DOHH2 (cell line): ENCODE data around the gene PTMS.
A peak's percentile ranks its signal among the peaks of the same experiment; 100 is the strongest.

Source experiments
- H3F3A ChIP-seq: fragments of 200-600 bp; sonication (generic), shearing (Covaris generic); 2 replicates; pipeline ENCODE4 v1.6.0; 2016; ENCODE audit warnings: antibody characterized with exemption, mild to moderate bottlenecking; ENCODE audit not compliant: control insufficient read depth, insufficient read depth
- H3K27ac ChIP-seq: fragments of 200-600 bp; sonication (generic); 2 replicates; pipeline ENCODE4 v1.5.1; 2014; ENCODE audit warnings: low read depth, mild to moderate bottlenecking, low read length, moderate library complexity
- H3K27me3 ChIP-seq: fragments of 200-600 bp; sonication (generic); 2 replicates; pipeline ENCODE4 v1.6.1; 2014; ENCODE audit warnings: mild to moderate bottlenecking, low read length, mixed read lengths; ENCODE audit not compliant: control insufficient read depth
- H3K36me3 ChIP-seq: fragments of 200-600 bp; sonication (generic); 2 replicates; pipeline ENCODE4 v1.6.1; 2014; ENCODE audit warnings: mild to moderate bottlenecking, low read length, moderate library complexity, mixed read lengths; ENCODE audit not compliant: control insufficient read depth
- H3K4me1 ChIP-seq: fragments of 200-600 bp; sonication (generic); 2 replicates; pipeline ENCODE4 v1.6.1; 2014; ENCODE audit warnings: mild to moderate bottlenecking, low read length, mixed read lengths; ENCODE audit not compliant: control insufficient read depth
- H3K4me2 ChIP-seq: fragments of 200-600 bp; sonication (generic); 2 replicates; pipeline ENCODE4 v1.6.0; 2014; ENCODE audit warnings: mild to moderate bottlenecking, low read length, moderate library complexity
- H3K4me3 ChIP-seq: fragments of 200-600 bp; sonication (generic); 2 replicates; pipeline ENCODE4 v1.5.1; 2014; ENCODE audit warnings: mild to moderate bottlenecking, low read length, mixed read lengths
- H3K79me2 ChIP-seq: fragments of 200-600 bp; sonication (generic); 2 replicates; pipeline ENCODE4 v1.6.1; 2014; ENCODE audit warnings: mild to moderate bottlenecking, low read length, mixed read lengths; ENCODE audit not compliant: control insufficient read depth
- H3K9me2 ChIP-seq: fragments of 200-600 bp; sonication (generic); replicated peaks from 2 replicates; pipeline ENCODE4 v1.6.1; 2014; ENCODE audit warnings: mild to moderate bottlenecking, low read length, mixed read lengths; ENCODE audit not compliant: control insufficient read depth
- H3K9me3 ChIP-seq: fragments of 200-600 bp; sonication (generic); 2 replicates; pipeline ENCODE4 v1.6.1; 2014; ENCODE audit warnings: antibody characterized with exemption, low read length, mixed read lengths; ENCODE audit not compliant: control insufficient read depth, insufficient read depth
- H4K20me1 ChIP-seq: fragments of 200-600 bp; sonication (generic); 2 replicates; pipeline ENCODE4 v1.6.0; 2014; ENCODE audit warnings: low read depth, mild to moderate bottlenecking, antibody characterized with exemption, low read length, moderate library complexity; ENCODE audit not compliant: control insufficient read depth, insufficient read depth
- CTCF ChIP-seq: fragments of 200-600 bp; sonication (generic); IDR thresholded peaks from one replicate; pipeline ENCODE4 v1.5.1; 2014; ENCODE audit warnings: antibody characterized with exemption, mild to moderate bottlenecking, low read depth, low read length; ENCODE audit not compliant: poor library complexity, severe bottlenecking
- EZH2phosphoT487 ChIP-seq: fragments of 200-600 bp; sonication (generic); IDR thresholded peaks from 2 replicates; pipeline ENCODE4 v1.6.1; 2017; ENCODE audit warnings: borderline replicate concordance, mild to moderate bottlenecking, antibody characterized with exemption, low read length, moderate library complexity, mixed read lengths

PTMS gene

GRCh38 chr12:6752921-6753771 is 13.0 kb upstream of the PTMS start, which contains the start of gene MLF2:
MLF2 (minus strand) TSS chr12:6753141; CDS start chr12:6752334, 807 bp downstream.
- Histone ChIP-seq H3K36me3 (peaks cover 39% of the 10 kb centered on the region), H3F3A (no peaks in the 10 kb centered on the region), H3K9me2 (no peaks in the 10 kb centered on the region), H3K27ac (peak within 1 kb of the TSS; percentile 90), H3K9me3 (no peaks in the 10 kb centered on the region), H3K4me1 (peaks cover 27% of the 10 kb centered on the region), H3K27me3 (no peaks in the 10 kb centered on the region), H3K4me3 (peak within 1 kb of the TSS; percentile 88), H3K79me2 (peaks cover 13% of the 10 kb centered on the region), H3K4me2 (peak within 1 kb of the TSS; percentile 98), H4K20me1 (no peaks in the 10 kb centered on the region)
- TF ChIP-seq CTCF (peak; percentile 96), EZH2phosphoT487 (no peak)

GRCh38 chr12:6753772-6754356 is 12.3 kb upstream of the PTMS start:
- TF ChIP-seq CTCF (no peak), EZH2phosphoT487 (no peak)
- peaks cover 32% of the 10 kb centered on the region for H3K36me3 ChIP-seq
- H3K4me3 ChIP-seq, result peak overlapping the region; percentile 88
- peaks cover 34% of the 10 kb centered on the region for H3K4me1 ChIP-seq
- no peaks in the 10 kb centered on the region for H3K9me2 ChIP-seq
- no peaks in the 10 kb centered on the region for H3K27me3 ChIP-seq
- H3K9me3 ChIP-seq, result no peaks in the 10 kb centered on the region
- peak overlapping the region; percentile 98 for H3K4me2 ChIP-seq
- H3K27ac ChIP-seq, result no peak overlapping the region
- no peaks in the 10 kb centered on the region for H4K20me1 ChIP-seq
- no peaks in the 10 kb centered on the region for H3F3A ChIP-seq
- H3K79me2 ChIP-seq, result peaks cover 13% of the 10 kb centered on the region

DNA sequence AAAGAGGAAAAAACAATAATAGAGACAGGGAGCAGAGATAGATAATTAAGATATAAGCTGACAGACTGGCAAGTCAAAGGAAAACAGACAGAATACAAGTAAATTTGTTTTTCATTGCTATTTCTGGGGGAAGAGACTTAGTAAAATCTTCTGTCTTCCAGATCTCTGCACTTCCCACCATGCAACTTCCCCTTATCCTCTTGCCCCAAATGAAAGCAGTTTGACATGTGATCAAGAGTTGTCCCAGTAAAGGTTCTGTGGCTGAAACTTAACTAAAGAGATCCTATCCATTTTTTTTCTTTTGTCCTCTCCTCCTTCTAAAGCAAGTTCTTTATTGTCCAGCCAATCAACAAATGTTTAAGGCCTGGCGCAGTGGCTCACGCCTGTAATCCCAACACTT is 11.8 kb upstream of the PTMS start:
- Histone ChIP-seq H3K9me2 (no peaks in the 10 kb centered on the region), H3K4me3 (peak overlapping the region; percentile 88; the same call in 1 of the 2 replicates), H4K20me1 (no peaks in the 10 kb centered on the region), H3K4me1 (peaks cover 38% of the 10 kb centered on the region), H3K27me3 (no peaks in the 10 kb centered on the region), H3K36me3 (peaks cover 26% of the 10 kb centered on the region), H3F3A (no peaks in the 10 kb centered on the region), H3K79me2 (peaks cover 13% of the 10 kb centered on the region), H3K9me3 (no peaks in the 10 kb centered on the region), H3K27ac (no peak overlapping the region), H3K4me2 (peak overlapping the region; percentile 98)
- TF ChIP-seq EZH2phosphoT487 (no peak), CTCF (no peak)
